Panc1 (cell line): ENCODE results near the gene GNB2. TPM values are rescaled to one million over a fixed set of nuclear protein-coding genes. Genes with fewer than 3 reads are reported as not detected.

Experiments used
- ATAC-seq: fragments of 200-7000 bp; cut with Tn5 transposase; 2 replicates; pipeline ENCODE4 v1.9.1; 2020; ENCODE audit warnings: mild to moderate bottlenecking, moderate library complexity
- BruUV-seq: library from RNA; stranded (reverse); fragments of 400-500 nt; replicated peaks from 2 replicates; lab custom pipeline; 2021; lab: Mats Ljungman, UMichigan
- CTCF ChIA-PET: fragments of 300-600 bp; sonication (Branson Sonifier 250); formaldehyde crosslinking; loops from one replicate; lab custom pipeline; 2022; ENCODE audit warnings: antibody characterized with exemption; lab: Charles Lee
- POLR2A ChIA-PET: fragments of 300-600 bp; sonication (Branson Sonifier 250); formaldehyde crosslinking; loops from one replicate; lab custom pipeline; 2022; ENCODE audit warnings: antibody characterized with exemption; lab: Charles Lee
- DNase-seq: peaks from one replicate; pipeline ENCODE4 v3.0.0-alpha.2; 2010; ENCODE audit warnings: low read depth, low spot score
- H3K27ac ChIP-seq: 2 replicates; pipeline ENCODE4 v1.5.1; 2011; ENCODE audit warnings: mild to moderate bottlenecking, low read length, inconsistent platforms
- H3K27me3 ChIP-seq: fragments of 200-500 bp; sonication (Bioruptor generic); 2 replicates; pipeline ENCODE4 v1.6.0; 2014; ENCODE audit warnings: low read length, inconsistent platforms; ENCODE audit not compliant: control insufficient read depth, insufficient read depth
- H3K36me3 ChIP-seq: fragments of 200-500 bp; sonication (Bioruptor generic); 2 replicates; pipeline ENCODE4 v1.5.1; 2014; ENCODE audit warnings: inconsistent platforms, mild to moderate bottlenecking, low read length, moderate library complexity; ENCODE audit not compliant: control insufficient read depth, insufficient read depth
- H3K4me1 ChIP-seq: 2 replicates; pipeline ENCODE4 v1.5.1; 2011; ENCODE audit warnings: inconsistent platforms, mild to moderate bottlenecking, low read length, moderate library complexity; ENCODE audit not compliant: control insufficient read depth, insufficient read depth
- H3K4me3 ChIP-seq, 2 experiments: 2 replicates each; pipeline ENCODE4 v1.5.1; 2011 to 2012; ENCODE audit warnings: low read depth in 2 of 2, low read length in 2 of 2, mild to moderate bottlenecking in 2 of 2, inconsistent platforms in 1 of 2, moderate library complexity in 1 of 2
- H3K9me3 ChIP-seq: fragments of 200-500 bp; sonication (Bioruptor generic); 2 replicates; pipeline ENCODE4 v1.5.1; 2014; ENCODE audit warnings: low read depth, mild to moderate bottlenecking, inconsistent platforms, low read length, moderate library complexity; ENCODE audit not compliant: control insufficient read depth, insufficient read depth
- CTCF ChIP-seq: fragments of 450-650 bp; IDR thresholded peaks from 2 replicates; pipeline ENCODE4 v1.5.1; 2017; ENCODE audit warnings: mild to moderate bottlenecking
- POLR2AphosphoS5 ChIP-seq: IDR thresholded peaks from 2 replicates; pipeline ENCODE4 v1.6.1; 2012; ENCODE audit warnings: mild to moderate bottlenecking, low read depth, low read length, moderate library complexity
- REST ChIP-seq, 2 experiments: IDR thresholded peaks; 2 replicates each; pipeline ENCODE4 v1.6.1; 2011 to 2012; ENCODE audit warnings: low read depth in 2 of 2, control low read depth in 1 of 2, low read length in 1 of 2, mild to moderate bottlenecking in 1 of 2, moderate library complexity in 1 of 2; ENCODE audit not compliant: insufficient read depth in 1 of 2
- SIN3A ChIP-seq: IDR thresholded peaks from 2 replicates; pipeline ENCODE4 v1.6.1; 2012; ENCODE audit warnings: low read depth, mild to moderate bottlenecking, low read length, moderate library complexity, borderline replicate concordance; ENCODE audit not compliant: insufficient read depth
- TCF7L2 ChIP-seq: IDR thresholded peaks from 2 replicates; pipeline ENCODE4 v1.6.1; 2011; ENCODE audit warnings: mild to moderate bottlenecking, low read depth, low read length, inconsistent platforms
- in situ Hi-C: cut with HindIII; loops from 2 replicates; pipeline ENCODE4 v1.10.0; 2016; ENCODE audit warnings: low sequenced_read_pairs, low pct_unique_long_range_greater_than_20kb
- intact Hi-C: fragments of 100-400 bp; cut with micrococcal nuclease; formaldehyde crosslinking; loops from one replicate; pipeline ENCODE4 v1.10.0; 2022; ENCODE audit not compliant: unreplicated experiment
- total RNA-seq: library from RNA; stranded (reverse); gene quantifications from one replicate; pipeline ENCODE4 v1.2.1, GENCODE V29; 2021; ENCODE audit not compliant: unreplicated experiment

GNB2 gene
- total RNA-seq, 1 experiment from 2014 or later: 289 TPM

DNA sequence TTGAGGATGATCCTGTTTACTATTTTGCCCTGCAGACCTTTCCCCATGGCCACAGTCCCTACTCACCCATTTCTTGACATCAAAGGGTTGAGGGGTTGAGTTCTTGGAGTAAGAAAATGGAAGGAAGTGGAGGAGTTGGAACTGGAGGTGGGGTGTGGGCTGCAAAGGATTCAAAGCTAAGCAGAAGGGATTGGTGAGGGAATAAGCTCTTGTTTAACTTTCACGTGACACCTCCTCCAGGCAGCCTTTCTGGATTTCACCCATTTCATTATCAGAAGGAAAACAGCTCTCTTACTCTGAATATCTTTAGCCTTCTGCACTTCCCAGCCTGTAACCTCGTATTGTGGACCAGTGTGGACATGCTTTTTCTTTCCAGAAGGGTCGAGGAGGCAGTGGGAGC lies 47.5 kb upstream of the GNB2 start:
- Histone ChIP-seq H3K4me1 (no peaks in the 10 kb centered on the region), H3K9me3 (no peaks in the 10 kb centered on the region), H3K4me3 (peak overlapping the region; percentile 23 to 36), H3K27ac (no peak overlapping the region), H3K27me3 (no peaks in the 10 kb centered on the region), H3K36me3 (no peaks in the 10 kb centered on the region; the same call in 1 of the 2 replicates)
- CTCF ChIA-PET: interaction anchor here (0.6 to 1.1 kb wide), 5 partner anchors 13 to 170 kb away, joined by 4 to 8 read pairs (median 5); partner anchors contain the start of gene PCOLCE
- ATAC-seq (no peak), DNase-seq (no peak)
- POLR2A ChIA-PET: interaction anchor here (0.6 kb wide), 1 partner anchor 10 kb away, joined by 4 read pairs; no protein-coding TSS in a partner anchor
- BruUV-seq: no TSS peak
- in situ Hi-C loops (no loop called here), intact Hi-C loops (no loop called here)
- no peak for TF ChIP-seq TCF7L2
- TF ChIP-seq SIN3A: no peak
- TF ChIP-seq CTCF: no peak
- TF ChIP-seq REST (IDR thresholded peaks at IDR 0.05; ENCODE audit: insufficient read depth in 1 of 2, low read depth in 2 of 2, low read length in 1 of 2): no peak
- no peak for TF ChIP-seq POLR2AphosphoS5

DNA sequence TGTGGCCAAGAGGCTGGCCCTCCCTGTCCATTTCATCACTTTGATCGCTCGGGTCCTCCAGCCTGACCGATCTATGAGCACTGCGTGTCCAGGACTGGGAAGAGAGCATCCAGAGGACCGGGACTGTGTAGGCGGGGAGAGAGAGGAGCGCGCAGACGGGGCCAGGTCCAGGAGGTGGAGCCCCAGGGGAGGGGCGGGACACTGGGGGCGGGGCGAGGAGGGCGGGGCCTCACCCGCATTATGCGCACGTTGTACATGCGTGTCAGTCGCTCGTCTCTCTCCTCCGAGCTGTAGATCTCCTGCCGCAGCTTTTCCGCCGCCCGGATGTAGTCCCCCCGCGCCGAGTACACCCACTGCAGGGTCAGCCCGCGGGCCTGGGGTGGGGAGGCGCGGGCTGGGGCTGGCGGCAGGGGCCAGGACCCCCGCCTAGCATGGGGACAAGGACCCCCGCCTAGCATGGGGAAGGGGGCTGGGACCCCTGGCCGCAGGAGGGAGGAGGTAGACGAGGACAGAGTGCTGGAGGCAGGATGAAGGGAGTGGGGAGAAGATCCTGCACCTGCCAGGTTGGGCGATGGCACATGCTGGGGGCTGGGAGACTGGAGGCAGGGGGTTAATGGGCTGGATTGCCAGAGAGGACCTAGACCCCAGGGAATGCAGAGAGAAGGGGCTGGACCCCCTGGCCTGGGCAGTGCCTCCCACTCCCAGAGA lies 46.9 kb upstream of the GNB2 start:
- DNase-seq (no peak), ATAC-seq (peak; percentile 89)
- intact Hi-C loops: no loop called here
- CTCF ChIA-PET: interaction anchor here (0.6 to 1.1 kb wide), 4 partner anchors 23 to 171 kb away, joined by 4 to 8 read pairs (median 6); partner anchors contain the start of gene PCOLCE
- Histone ChIP-seq H3K27ac (no peak overlapping the region), H3K9me3 (no peaks in the 10 kb centered on the region), H3K4me1 (no peaks in the 10 kb centered on the region), H3K36me3 (no peaks in the 10 kb centered on the region; the same call in 1 of the 2 replicates), H3K27me3 (no peaks in the 10 kb centered on the region), H3K4me3 (peak overlapping the region; percentile 23 to 39)
- TF ChIP-seq POLR2AphosphoS5 (no peak), REST (IDR thresholded peaks at IDR 0.05; ENCODE audit: insufficient read depth in 1 of 2, low read depth in 2 of 2, low read length in 1 of 2) (no peak), TCF7L2 (no peak), SIN3A (no peak), CTCF (no peak)
- in situ Hi-C loops: no loop called here
- BruUV-seq: no TSS peak
- POLR2A ChIA-PET: no interaction called here
